ENCODE data around the gene LRRIQ1.
"Not testable (repeated sequence)": the region's sequence is repeated elsewhere in the genome, so short reads cannot be mapped to it uniquely, and the experiment has no call there.

LRRIQ1 gene

DNA sequence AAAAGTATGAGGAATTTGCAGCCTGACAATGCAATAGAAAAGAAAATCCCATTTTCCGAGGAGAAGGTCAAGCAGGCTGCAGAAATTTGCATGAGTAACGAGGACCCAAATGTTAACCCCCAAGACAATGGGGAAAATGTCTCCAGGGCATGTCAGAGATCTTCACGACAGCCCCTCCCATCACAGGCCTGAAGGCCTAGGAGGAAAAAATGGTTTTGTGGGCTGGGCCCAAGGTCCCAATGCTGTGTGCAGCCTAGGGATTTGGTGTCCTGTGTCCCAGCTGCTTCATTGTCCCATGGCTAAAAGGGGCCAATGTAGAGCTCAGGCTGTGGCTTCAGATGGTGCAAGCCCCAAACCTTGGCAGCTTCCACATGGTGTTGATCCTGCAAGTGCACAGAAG lies 167.7 kb downstream of the LRRIQ1 start:
- DNase-seq = not testable (repeated sequence)

DNA sequence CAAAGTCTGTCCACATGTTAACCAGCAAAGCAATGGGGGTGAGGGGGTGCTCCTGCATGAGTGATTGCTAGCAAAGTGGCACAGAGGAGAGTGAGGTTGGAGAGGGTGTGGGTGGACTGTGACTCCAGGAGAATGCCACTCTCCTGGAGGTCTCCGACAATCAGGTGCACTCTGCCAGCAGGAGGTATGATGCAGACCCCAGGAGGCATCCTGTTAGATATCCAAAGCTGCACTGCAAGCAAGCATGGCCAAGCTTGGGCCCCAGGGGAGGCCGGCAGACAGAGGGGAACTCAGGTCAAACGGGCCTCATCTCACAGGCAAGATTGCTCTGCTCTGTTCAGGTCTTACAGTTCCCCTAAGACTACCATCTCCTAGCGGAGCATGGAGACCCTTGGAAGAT lies 170.4 kb downstream of the LRRIQ1 start:
- DNase-seq = no peak

DNA sequence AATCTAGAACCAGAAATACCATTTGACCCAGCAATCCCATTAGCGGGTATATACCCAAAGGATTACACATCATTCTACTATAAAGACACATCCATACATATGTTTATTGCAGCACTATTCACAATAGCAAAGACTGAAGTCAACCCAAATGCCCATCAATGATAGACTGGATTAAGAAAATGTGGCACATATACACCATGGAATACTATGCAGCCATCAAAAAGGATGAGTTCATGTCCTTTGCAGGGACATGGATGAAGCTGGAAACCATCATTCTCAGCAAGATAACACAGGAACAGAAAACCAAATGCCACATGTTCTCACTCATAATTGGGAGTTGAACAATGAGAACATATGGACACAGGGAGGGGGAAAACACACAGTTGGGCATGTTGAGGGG lies 188.2 kb downstream of the LRRIQ1 start:
- not testable (repeated sequence) for DNase-seq

DNA sequence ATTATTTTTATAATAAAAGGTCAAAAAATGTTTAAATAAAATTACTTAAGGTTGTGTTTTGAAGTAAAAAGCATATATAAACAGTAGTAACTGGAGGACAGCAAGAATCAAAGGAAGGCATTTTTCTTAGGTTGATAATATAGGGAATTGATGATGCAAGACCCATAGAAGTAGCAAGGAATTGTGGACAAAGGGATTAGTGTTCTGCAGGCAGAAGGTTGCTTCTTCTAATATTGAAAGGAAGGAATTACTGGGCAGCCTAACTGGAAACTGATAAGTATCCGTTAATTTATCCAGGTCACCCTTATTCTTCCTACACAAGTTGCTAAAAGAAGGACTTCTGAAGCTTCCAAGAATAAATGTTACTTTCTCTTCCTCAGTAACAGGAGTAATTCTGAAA lies 189.3 kb downstream of the LRRIQ1 start:
- DNase-seq = no peak

DNA sequence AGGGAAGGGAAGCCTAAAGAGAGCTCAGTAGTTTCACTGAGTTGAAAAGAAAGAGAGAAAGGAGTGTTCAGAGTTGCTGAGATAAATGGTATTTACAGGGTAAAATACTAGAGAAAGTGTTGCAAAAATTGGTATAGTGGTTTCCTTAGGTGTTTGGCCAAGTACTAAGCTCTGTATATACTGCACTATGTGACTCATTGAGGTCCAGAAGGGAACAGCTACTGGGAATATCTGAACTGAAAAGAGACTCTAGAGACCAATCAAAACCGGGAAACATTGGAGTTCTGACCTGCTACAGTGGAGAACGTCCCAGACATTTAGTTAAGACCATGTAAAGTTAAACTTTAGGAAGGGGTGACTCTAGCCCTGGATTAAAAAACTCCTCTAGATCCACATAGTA lies 201.2 kb downstream of the LRRIQ1 start:
- DNase-seq = no peak

DNA sequence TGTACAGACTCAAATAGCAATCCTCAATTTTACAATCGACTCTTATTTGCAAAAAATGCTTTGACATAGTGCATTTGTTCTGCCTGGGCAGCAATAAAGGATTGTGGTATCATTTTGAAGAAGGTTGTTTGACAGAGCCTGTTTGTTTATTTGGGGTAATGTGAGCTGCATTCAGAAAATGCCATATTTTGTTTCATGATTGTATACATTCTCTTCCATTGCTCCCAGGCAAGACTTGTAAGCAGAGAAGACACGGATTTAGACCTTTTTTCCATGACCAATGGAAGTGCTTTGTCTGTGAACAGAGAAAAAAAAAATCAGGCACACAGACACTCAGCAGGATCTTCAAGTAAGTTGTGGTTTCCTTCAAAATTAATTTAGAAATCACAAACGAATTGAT lies 208.4 kb downstream of the LRRIQ1 start:
- DNase-seq = no peak

DNA sequence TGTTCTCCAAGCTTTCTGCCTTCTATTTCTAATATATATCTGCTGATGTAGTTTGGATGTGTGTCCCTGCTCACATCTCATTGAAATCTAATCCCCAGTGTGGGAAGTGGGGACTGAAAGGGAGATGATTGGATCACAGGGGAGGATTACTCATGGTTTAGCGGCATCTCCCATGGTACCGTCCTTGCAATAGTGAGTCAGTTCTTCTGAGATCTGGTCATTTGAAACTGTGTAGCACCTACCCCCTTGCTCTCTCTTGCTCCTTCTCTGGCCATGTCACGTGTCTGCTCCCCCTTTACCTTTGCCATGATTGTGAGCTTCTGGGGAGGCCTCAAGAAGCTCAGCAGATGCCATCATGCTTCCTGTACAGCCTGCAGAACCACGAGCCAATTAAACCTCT lies 217.7 kb downstream of the LRRIQ1 start:
- no peak for DNase-seq

DNA sequence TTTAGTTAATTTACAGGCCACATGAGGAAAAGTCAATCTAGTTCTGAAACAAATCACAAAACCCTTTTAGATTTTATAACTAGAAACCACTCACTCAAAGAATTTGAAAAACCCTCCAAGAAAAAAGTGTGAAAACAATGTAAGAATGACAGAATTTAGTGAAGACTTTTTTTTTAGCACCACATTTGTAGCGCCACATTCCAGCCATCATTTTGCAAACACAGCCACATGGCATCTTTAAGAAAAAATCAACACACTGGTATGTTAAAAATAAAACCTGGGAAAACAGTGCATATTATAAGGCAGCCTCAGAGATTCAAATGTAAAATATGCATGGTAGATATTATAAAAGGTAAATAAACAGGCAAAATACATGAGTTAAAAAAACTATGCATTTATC lies 221.5 kb downstream of the LRRIQ1 start:
- no peak for DNase-seq

DNA sequence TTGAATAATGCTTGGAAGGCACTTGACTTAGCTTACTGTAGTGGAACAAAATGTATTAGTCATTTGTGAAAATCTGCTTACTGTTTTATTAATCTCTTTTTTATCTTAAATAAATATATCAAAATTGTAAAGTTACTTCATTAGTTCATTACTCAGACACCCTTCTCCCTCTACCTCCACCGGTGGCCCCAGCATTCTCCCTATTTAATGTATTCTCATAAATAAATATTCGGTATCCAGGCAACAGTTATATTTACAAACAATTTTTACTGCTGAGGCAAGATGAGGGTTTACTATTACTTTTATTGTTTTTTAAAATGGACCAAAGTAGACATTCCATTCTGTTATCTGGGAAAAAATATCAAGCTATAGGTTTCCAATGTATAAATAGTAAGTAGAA lies 224.3 kb downstream of the LRRIQ1 start:
- no peak for DNase-seq

DNA sequence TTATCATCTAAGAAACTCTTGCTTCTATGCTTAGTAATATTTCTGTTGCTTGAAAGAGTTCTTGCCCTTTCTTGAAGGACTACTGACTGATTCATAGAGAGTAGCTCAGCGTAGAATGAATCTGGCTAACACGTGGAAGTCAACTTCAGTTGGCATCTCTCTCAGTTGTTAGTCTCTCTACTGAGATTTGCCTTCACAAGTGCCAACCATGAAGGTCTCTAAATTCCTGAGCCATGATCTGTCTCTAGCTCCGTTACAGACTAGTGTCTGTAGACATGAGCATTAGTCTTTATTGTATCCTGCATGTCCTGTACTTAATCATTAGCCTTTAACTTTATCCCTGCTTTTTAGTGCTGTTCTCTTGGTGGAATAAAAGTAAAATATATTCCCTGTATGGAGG lies 224.7 kb downstream of the LRRIQ1 start:
- no peak for DNase-seq

DNA sequence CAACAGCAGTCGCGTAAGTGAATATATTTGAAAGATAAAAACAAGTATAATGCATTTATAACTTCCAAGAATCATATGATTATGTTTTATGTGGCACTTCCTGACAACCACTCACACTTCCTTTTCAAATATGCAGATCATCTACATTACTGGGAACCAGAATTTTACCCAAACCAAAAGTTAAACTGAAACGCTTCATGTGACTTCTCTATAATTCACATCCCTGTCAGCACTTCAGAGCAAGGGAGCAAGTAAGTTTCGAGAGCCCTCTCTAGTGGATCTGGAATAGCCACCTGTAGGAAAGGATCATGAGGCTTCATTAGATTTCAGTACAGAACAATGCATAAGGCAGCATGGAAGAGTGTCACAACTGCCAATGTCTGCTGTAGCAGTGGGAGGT lies 230.2 kb downstream of the LRRIQ1 start:
- no peak for DNase-seq

DNA sequence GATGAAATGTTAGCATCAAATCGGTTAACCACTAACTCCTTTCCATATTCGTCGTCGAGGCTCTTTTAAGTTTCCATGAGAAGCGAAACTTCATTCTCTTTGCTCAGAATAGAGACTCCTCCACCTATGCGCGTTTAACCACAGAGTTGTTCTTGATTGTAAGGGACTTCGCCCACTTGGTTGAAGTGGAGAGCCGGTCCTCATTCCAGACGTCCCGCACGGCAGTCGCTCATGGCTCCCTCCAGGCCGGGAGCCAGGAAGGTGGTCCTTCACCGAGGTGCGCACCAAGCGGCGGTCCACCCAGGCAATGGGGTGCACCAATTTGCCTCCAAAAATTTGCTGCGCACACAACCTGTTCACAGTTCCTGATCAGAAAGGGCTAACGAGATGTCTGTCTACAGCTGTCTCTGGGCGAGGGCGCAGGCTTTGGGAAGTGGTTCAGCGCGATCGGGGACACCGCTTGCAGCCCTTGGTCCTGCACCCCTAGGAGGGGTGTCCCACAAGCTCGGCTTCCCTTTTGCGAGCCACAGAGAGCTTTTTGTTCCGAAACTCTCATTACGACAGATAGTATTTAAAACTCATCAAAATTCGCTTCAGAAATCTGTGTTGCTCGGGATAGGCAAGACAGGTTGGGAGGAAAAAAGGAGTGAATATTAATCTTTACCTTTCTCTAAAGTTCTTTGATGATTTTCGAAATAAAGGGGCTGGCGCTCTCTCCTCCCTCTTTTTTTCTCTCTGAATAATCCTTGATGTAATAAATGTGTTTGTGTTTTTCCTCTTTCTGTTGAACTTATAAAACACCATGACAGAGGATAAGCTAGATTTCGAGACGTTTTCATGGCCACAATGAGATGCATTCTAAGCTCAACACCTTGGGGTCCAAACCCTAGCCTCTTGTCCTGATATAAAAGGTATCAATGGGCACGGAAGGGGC lies 237.5 kb downstream of the LRRIQ1 start:
- DNase-seq = no peak

DNA sequence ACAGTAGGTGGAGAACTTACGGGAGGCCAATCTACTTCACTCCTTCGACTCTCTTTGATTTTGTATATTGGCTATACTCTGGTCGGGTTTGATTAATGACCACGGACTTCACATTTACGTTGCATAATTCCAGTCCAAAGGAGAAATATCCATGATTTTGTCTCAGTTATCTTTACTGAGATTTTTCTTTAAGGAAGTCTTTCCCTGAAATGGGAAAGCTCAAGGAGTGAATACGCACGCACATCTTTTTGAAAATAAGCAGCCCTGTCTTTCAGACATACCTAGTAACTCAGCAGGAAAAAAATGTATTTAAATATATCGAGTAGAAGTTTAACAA lies 238.1 kb downstream of the LRRIQ1 start:
- DNase-seq = no peak

DNA sequence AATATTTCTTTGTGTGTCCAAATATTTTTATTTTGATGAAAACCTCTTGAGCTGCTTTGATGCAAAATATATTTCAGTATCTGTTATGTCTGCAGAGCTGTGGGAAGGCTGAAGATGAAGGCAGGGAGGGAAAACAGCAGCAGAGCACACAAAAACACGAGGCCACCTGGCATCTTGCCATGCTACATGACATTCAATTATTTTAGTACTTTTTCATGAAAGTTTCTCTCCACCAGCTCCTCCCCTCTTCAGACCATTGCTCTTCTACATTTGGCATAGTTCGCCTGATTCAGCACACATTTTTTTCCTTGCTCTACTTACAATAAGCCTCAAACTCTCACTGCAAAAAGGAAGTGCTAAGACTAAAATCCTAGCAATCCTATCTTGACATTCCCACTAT lies 239.2 kb downstream of the LRRIQ1 start:
- DNase-seq = no peak

DNA sequence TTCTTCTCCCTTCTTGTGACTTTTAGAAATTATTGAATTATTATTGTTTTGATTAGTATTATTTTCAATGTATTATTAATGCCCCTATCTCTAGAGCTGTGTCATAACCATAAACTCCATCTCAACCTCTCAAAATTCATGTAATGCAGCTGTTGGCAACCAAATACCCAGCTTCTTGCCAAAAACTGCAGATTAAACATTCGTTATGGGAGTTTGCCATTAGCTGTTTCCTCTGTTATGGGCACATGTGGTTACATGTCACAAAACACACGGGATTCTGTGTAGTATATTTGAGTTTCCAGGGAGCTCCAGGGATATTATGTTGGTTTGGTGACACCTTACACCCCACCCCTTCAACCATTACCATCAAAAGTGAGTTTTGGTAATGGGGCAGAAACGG lies 241.0 kb downstream of the LRRIQ1 start:
- no peak for DNase-seq

DNA sequence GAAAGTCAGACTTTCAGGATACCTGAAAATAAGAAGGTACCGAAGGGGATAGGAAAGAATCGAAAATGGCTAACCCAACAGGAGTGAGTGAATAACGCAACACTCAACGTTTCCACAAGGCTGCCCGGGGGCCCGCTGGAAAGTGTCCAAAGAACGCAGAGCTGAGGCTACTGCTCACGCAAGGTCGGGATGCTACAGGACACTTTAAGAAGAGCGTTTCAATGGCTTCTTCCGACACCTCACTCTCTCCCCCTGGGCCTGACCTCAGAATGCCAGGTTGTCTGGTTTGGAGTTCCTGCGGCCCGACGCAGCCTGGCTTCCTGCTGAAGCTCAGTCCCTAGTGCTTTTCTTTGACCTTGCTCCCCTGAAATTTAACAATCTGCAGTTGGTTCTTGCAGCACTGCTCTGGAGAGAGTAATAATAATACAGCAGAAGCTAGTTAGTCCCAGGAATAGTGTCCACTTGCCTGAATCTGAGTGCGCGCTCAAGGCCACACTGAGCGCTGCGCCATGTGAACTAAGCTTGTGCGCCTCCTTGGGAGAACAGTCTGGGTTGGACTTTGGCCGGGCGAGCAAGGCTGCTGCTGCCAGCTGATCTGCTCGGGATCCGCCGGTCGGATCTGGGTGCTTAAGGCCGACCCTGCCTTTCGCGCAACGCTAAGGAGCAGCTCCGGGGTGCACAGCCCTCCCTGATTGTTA lies 241.9 kb downstream of the LRRIQ1 start:
- DNase-seq = no peak

DNA sequence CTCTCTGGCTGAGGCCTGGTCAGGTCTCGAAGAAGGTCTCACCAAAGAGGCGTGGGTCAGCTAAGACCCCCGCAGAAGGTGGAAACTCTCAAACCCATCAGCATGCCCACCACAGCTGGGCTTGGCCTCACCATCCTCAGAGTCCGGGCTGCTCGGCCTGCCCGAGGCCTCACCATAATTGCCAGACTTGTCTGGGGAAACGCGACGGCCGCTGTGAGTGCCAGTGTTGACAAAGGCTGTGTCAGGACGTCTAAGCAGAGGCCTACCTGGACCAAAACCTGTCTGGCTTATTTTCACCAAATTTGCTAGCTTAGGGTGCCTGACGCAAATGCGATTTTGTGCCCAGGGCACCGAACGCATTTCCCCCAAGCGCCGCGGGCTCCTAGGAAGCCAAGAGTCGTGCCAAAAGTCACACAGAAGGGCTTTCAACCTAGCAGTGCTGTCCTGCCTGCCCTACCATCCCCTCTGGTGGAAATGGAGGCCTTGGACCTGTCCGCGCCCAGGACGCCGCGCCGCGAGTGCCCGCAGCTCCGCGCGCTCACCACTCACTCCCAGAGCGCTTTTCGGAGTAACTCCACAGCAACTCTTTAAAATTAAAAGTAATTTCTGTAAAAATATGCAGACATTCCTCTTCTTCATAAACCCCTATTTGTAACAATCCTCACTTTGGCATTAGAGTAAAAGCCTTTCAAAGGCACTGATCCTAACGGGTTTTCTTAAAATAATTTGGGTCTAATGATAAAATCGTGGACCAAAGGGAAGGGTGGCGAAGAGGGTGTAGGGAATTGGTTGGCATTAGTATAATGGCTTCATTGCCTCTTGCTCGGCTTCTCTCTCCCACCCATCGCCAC lies 242.7 kb downstream of the LRRIQ1 start:
- DNase-seq = no peak

DNA sequence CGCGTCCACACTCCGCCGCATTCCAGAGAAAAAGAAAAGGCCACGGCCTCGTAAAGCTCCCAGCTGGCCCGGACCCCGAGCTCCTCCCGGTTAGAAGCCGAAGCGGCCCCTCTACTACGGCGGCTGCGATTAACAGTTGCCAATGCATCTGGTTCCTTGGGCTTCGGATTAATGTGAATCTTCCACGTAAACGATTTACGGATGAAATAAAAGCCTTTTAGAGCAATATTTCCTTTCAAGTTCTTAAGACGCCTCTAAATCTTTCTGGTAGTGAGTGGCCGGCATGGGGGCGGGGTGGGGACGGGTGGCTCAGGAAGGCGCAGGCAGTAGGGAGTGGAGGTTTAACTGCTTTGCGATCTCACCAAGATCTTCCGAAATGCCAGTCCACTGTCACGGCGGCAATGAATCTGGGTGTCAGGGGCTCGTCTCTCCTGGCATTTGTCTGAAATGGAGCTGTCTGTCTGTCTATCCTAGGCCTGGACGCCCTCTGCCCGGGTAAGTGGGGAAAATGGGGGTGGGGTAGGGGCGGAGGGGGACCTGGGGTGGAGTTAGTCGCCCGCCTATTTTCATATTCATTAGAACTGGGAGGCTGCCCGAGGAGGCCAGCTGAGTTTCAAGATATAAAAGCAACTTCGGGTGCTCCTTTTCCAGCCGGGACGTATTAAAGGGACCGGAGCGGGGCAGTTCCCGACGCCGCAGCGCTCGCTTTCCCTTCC lies 243.5 kb downstream of the LRRIQ1 start:
- no peak for DNase-seq

DNA sequence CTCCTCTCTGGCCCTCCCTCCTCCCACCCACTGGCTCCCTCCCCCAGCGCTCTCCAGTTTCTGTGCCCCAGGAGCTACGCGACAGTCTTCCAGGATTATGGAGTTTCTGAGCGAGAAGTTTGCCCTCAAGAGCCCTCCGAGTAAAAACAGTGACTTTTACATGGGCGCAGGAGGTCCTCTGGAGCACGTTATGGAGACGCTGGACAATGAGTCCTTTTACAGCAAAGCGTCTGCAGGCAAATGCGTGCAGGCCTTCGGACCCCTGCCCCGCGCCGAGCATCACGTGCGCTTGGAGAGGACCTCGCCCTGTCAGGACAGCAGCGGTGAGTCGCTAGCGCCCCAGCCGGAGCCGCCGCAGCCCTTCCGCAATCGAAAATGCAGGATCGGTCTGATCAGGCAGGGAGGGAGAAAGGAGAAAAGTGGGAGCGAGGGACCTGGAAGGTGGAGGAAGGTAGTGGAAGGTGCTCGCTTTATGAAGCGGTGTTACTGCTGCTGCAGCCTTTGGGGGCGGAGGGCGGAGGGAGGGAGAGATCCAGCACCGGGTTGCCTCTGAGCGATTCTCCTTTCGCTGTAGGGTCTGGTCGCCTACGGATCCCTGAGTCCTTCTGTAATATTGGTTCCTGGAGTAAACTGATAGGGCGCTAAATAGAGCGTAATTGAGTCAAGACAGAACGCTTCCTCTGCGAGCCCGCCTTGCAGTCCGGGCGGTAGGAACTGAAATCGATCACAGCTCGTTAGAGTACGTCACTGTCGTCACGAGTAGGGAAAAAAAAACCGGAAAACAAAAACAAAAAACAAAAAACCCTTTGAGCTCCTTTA lies 244.2 kb downstream of the LRRIQ1 start, which contains the start of gene ALX1:
TSS of gene ALX1 (plus strand) at position 56 of the 819 bp plus-strand sequence. CDS start at position 98, 42 bp downstream.
- no peak for DNase-seq

DNA sequence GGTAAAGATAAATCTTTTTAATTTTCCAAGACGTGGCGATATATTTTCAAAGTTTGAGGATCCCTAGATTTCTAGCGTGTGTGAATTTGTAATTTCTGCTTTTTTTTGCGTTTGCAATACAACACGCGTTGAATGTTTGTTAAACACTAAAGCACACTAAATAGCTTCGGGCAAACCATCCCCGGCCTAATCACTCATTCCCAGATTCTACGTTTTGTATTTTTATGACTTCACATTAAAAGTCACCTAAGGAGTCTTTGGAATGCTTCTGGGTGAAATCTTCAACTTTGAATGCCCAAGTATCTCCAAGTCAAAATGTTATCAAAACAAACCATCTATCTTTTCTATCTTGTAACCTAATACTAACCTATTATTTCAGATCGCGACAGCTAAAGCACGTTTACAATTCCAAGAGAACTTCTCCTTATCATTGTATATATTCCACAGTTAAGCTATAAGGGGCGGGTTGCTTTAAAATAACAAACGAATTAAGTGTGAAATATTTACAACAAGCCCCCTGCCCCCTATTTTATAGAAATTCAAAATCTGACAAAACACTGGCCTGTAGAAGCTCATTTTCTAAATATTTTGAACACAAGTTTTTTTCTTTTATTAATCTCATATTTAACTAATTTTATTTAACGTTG lies 245.0 kb downstream of the LRRIQ1 start:
- no peak for DNase-seq

DNA sequence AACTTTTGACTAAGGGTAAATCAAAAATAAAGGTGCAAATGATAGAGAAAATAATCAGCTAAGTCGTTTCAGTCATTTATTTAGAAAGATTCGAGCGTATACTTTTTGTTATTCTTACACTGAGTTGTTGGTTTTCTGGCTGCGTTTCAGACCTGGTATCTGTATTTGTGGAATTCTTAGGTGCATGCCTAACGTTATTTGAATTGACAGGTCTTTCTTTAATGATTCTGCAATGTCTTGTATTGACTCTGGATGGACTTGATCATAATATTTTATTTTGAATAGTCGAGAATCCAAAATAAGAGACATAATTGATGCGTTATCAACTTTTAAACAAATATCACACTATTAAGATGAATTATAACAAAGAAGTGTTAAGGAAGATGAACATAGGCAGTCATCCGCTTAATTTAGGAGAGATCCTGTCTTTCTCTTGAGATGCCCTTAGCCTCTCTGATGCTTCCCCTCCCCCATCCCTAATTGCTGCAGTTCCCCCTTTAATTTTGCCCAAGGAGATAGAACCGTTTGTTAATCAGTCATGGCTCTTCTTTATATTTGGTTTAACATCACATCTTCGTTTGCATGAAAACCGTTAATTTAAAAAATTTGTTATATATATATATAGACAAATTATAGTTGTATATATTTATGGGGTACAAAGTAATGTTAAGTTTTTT lies 245.6 kb downstream of the LRRIQ1 start:
- DNase-seq = no peak
